HG03159 (cell line): ENCODE data around the gene ZFHX2.

Experiments used
- ATAC-seq: cut with Tn5 transposase; IDR thresholded peaks from one replicate; pipeline ENCODE4 v1.9.1; 2021; ENCODE audit warnings: mild to moderate bottlenecking, moderate library complexity; ENCODE audit not compliant: unreplicated experiment

Gene ZFHX2

DNA sequence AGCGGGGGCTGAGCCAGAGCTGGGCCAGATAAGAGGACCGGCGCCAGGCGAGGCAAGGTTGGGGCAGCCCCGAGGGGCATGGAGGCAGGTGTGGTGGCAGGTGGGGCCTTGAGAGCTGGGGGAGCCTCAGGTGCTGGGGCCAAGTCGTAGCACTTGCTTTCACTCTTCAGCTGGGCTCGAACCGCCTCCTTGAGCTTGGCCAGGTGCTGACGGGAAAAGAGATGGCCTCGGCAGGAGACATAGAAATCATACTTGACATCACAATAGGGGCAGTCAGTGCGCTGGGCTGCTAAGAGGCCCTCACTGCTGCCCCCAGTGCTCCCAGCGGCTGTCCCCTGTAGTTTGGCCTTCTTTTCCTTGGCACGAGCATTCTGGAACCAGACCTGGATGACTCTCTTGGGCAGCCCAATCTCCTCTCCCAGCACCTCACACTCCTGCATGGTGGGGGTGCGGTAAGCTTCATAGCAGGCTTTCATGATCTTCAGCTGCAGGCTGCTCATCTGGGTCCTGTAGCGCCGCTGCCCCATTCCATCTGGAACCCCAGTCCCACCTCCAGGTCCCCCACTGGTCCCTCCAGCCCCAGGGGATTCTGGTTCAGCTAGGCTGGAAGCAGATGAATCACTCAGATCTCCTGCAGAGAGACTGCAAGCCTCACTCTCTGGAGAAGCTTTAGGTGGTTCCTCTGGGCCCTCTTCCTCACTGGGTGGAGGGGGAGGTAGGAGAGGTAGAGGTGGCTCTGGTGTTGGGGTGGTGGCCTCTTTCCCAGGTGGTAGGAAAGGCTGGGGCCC, 28.1 kb downstream of the ZFHX2 start:
- ATAC-seq, result no peak

DNA sequence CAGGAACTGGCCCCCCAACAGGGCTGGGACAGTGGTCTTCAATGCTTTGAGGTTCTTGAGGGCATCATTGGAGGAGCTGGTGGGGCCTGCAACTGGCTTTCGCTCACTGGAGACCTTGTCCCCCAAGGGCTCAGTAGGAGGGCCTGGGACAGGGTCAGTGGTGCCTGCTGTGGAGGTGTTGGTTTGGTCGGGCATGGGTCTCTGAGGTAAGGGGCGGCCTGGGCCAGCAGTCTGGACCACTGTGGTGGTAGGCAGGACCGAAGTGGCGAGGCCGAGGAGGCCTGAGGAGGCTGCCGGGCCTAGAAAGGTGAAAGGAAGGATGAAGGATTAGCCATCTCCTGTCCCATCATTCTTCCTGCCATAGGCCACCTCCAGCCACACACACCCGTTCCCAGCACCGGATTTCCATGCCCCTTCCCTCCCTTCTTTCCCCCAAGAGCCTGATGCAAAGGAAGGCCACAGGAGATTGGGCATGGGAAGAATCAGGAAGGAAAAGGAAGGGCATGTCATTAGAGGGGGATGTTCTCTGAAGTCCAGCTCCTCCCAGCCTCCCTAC, 28.8 kb downstream of the ZFHX2 start:
- no peak for ATAC-seq

GRCh38 chr14:23521785-23522640, 29.6 kb downstream of the ZFHX2 start:
- ATAC-seq, result no peak

- ATAC-seq, result no peak
Measured at GRCh38 chr14:23520899-23521533, 30.5 kb downstream of the ZFHX2 start.

- no peak for ATAC-seq
Measured at GRCh38 chr14:23518709-23519108, 32.9 kb downstream of the ZFHX2 start.

DNA sequence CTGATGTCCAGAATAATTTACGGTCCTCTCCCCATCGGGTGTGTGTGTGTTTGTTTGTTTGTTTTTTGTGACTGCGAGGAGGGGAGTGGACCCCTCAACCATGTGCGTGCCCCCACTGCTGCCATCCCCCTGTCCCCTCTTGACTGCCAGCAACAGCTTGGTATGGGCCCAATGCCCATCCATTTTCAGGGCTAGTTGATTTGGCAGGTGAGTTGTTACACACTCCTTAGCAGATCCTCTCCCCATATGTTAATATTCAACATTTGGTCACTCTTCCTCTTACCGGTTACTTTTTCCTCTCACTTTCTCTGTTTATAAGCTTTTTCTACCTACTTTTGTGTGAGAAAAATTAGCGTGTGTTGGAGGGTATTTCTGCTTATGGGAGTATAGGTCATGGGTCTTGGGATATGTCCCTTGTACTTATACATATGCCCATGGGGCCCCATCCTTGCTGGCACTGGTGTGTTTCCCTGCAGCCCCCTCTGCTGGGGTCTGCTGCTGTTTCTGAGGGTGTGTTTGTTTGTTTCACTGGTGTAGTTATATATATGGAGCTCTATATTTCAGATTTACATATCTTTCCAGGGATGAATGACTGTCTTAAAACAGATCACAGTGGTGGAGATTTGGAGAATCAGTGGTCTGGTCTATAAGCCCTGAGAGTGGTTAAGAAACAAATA, 33.8 kb downstream of the ZFHX2 start:
- no peak for ATAC-seq

GRCh38 chr14:23514644-23514957, 37.0 kb downstream of the ZFHX2 start:
- ATAC-seq, result no peak

GRCh38 chr14:23513818-23514643, 37.5 kb downstream of the ZFHX2 start:
- ATAC-seq, result no peak

DNA sequence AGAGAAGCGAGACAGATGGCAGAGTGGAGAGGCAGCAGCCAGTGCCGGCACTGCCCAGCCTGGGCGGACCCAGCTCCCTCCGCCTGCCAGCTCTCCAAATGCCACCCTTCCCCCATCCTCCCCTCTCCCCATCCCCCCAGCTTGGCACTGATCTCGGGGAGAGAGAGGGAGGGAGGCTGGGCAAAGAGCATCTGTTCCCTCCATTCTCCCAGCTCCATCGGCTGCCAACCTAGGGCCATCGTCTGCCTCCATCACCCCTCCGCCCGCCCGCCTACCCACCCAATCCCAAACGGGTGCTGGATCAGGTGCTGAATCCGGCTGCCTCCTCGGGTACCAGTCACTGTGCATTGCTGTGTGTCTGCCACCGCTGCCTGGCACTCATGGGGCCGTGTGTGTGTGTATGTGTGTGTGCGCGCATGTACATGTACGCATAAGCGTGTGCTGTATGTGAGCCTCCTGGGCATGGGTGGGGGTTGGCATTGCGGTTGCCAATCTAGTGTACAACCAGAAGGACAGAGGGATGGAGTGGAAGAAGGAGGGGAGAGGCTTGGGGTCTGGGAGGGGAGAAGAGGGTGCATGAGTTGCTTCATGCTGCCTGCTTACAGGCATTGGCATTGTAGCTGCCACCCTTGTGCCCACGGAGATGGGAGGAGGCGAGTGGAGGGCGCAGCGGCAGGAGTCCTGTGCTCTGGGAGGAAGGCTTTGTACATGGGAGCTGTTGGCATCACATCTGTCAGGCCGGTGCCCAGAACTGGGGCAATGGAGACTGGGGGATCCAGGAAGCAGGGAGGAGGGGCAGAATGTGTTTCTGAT, 38.4 kb downstream of the ZFHX2 start:
- no peak for ATAC-seq

DNA sequence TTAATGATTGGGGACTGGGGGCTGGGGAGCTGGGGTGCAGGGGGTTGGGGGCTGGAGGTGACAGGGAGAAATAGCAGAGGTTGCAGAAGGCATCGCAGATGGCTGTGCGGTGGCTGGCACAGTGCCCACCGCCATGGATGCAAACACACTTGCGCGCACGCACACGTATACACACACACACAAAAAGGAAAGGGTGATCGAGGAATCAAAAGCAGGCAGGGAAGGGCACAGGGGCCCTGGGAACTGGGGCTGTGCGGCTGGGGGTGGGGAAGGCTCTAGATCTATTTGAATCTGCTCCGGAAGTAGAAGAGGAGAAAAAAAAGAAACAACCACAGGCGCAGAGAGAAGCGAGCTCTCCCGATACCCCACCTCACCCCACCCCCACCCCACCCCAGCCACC, 39.4 kb downstream of the ZFHX2 start:
- ATAC-seq, result no peak

DNA sequence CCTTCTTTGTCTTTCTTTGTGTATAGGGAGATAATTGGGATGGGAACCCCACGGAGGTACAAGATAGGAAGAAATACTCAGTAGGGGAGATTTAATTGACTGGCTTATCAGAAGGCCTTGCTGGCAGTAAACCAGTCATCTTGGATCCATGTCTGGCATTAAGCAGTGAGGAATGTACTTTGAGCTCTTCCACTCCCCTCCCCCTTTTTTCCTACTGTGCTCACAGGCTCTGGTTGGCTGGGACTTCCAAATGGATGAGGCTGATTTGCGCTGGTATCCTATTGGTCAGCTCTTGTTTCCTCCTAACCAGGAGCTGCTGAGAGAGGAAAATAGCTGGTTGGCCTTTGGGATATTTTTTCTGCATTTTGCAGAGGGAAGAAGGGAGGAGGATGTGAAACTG, 57.3 kb downstream of the ZFHX2 start:
- ATAC-seq, result no peak

DNA sequence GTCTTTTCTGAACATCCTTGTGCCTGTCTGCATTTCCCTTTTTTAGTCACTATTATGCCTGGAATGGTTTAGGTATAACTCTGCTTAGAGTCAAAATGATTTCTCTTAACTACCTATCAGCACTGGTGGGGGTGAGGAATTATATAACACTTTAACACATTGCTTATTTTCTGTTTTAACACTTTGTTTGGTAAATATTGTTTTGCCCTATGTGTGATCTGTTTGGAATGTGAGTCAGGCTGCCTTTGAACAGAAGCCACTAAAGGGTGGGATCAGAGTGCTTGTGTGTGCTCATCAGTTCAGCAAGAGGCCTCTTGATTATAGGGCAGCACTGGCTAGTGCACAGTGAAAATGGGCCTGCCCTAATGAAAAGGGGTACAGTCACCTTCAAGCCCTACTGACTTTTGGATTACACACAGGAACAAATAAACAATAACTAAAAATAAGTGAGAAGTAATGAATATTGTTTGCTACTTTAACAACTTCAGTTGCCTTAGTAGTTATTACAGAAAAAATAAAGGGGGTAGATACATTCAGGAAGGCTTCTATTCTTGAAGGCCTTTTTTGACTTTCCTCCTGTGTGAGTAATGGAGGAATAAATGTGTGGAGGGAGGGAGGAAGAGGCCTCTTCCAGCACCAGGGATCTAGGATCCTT, 58.8 kb downstream of the ZFHX2 start:
- ATAC-seq, result no peak

DNA sequence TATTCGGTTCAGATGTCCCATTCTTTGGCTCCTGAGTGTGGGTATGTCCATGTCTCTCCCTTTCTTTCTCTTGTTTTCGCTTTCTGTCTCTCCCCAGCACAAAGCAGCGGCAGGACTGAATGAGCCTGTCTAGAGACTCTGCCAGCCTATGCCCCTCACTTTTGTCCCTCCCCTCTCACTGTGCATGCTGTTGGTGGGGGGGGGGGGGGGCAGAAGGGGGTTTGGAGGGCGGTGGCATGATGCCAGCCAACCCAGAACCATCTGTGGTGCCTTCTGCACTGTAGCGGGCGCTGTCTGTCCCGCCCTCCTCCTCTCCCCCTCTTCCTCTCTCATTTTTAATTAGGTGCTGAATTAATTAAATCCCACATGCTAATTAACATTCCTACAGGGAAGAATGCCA, 64.3 kb downstream of the ZFHX2 start:
- ATAC-seq, result no peak

DNA sequence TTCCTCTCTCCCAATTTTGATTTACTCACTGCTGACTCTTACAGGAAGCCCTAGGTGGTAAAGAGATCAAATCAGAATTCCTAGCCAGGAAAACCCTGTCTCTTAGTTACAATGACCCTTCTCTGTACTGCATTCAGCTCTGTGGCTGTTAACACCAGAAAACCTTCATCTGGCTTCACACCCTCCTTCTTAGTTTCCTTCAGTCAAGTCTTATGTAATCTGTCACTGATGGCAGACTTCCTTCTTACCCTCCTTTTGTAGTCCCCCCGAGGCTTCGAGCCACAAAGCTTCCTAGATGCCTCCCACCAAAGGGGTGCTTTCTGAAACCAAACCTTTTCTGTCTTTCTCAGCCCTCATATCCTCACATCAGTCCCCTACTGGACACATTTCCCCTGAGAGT, 65.5 kb downstream of the ZFHX2 start:
- no peak for ATAC-seq

GRCh38 chr14:23485326-23485725, 66.2 kb downstream of the ZFHX2 start:
- no peak for ATAC-seq

GRCh38 chr14:23483236-23483854, 68.2 kb downstream of the ZFHX2 start:
- no peak for ATAC-seq

GRCh38 chr14:23482823-23483148, 68.8 kb downstream of the ZFHX2 start:
- ATAC-seq, result no peak

DNA sequence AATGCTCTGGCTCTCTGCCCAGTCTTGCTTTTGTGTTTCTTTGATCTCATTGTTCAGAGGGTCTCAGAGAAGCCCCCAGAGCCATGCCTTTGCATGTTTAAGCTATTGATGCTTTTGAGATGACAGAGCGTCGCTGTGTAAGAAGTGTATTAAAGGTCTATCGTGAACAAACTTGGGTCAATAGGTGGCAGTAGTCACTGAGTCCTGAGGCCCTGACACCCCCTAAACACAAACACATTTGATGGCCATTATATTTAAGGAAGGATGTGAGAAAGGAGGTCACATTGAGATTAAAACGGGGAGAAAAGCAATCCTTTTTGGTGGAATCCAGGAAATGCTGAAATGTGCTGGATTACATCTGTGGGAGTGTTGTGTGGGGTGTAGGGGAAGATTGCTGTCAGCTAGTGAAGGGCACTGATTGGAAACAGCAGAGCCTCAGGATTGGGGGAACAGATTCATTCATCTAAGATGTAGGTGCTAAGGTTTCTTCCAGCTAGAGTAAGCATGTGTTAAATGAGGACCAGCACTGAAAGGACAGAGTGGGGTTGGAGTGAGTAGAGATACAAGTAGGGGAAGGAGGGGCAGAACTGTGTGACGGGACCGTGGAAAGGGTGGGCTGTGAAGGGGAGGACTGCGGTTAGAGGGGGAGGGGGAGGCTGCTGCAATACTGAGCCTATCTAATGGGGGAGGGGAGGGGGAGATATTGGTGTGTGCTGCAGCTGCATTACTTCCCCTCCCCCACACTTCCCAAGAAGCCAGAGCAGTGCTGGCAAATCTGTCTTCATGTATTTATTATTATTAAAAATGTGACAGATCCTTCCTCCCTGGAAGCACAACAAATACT, 69.4 kb downstream of the ZFHX2 start:
- no peak for ATAC-seq
